HG03469 (cell line): ENCODE results near the gene CALM3.

Experiments used
- ATAC-seq: cut with Tn5 transposase; IDR thresholded peaks from one replicate; pipeline ENCODE4 v1.9.1; 2021; ENCODE audit warnings: mild to moderate bottlenecking, moderate library complexity, moderate number of reproducible peaks; ENCODE audit not compliant: unreplicated experiment

The CALM3 gene

DNA sequence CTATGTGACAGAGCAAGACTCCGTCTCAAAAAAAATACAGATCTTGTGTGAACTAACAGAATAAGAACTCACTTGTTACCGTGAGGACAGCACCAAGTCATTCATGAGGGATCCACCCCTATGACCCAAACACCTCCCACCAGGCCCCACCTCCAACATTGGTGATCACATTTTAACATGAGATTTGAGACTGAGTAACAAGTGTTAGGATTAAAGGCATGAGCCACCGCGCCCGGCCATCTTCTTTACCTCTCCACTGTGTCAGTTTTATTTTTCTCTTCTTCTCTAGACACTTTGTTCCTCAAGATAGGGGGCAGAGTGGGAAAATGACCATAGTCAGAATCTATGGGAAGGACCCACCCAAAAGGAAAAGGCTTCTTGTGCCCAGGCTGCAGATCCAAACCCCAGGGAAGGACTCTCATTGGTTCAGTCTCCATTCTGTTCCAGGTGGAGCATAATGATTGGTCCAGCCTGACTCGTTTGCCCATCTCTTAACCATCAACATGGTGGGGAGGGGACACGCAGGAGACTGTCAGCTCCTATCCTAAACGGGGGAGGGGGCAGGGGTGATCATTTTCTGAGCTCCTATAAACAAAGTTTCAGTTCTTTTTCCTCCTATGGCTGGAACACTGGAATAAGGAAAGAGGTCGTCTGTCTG lies 1.3 kb upstream of the CALM3 start:
- no peak for ATAC-seq

DNA sequence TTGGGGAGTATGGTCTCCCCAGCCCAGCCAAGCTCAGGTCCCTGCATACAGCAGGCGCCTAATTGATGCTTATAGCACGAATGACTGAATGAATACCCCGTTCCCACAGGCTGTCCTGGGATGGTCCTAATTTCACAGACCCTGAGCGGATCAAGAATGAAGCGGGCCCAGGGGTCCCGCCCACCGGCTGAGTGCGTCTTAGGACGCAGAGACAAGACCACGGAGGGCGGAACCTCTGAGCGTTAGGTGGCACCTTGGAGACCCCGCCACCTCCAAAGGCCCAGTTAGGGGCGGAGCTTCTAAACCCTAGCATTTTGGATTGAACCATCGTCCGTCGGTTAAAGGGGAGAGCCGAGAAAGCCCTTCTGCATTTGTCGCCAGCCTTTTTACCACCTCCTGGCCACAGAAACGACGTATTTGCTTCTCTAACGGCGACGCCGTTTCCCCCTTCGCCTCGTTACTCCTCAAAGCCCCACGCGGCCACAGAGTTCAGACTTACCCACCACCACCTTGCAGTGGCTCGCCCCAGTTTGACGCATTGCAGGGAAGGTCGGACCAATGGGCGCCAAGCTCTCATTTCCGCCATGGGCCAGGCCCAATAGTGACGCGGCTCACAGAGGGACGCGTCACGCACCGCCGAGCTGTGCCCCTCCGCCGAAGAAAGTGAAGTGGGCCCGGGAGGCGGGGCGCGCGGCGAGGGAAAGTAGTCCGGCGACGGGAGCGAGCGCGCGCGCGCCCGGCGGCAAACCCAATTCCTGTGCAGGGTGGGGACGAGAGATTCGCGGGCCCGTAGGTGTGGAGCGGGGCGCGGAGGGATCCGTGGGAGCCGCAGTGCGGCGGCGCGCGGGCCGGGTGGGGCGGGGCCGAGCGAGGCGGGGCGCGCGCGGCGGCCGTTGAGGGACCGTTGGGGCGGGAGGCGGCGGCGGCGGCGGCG lies 479 bp upstream of the CALM3 start:
- peak; percentile 59 for ATAC-seq

DNA sequence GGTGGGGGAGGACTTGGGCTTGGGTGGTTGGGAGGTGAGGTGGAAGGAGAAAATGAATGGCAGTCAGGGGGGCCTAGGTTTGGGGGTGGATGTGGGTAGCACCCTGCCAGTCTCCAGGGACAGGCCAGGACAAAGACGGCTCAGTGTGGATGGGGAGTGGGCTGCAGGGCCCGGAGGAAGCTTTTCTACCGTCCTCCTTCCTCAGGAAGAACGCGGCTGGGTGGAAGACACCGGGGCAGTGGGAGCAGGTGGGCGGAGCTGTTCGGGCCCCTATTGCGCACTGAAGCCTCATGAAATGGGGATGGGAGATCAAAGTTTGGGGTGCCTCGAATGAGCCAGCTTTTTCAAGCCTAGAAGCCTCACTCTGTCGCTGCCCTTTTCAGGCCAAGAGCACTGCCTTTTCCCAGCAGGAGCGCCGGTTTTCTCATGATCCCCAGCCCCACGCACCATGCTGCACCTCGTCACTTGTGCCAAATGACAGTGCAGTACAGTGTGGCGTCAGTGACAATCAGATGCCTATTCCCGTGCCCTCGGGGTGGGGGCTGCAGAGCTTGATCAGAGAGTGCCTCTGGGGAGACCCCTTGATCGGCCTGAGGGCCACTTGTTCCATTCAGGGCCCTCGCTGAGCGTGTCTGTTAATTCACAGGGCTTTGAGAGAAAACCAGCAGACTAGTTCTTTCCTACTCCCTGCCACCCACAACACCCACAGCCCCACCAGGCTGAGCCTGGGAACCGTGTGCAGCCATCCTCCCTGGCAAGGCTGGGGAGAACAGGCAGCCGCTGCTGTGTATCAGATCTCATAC lies 1.5 kb downstream of the CALM3 start:
- no peak for ATAC-seq

DNA sequence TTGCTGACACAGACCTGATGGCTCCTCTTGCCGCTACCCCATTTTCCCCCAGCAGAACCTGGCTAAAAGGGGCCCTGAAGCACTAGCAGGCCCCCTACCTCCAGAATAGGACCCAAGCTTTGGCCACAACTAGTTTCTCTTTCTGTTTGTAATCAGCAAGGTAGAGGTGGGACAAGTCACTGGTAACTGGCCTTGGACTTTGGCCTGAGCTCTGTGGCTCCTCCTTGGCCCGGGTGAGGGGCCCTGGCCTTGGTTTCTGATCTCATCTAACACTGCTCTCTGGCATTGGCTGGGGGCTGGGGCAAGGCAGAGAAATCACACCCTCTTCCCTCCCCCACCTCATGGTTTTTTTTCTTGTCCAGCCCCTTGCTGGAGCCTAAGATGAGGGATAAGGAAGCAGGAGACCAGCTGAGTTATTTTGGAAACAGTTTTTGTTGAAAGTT lies 2.1 kb downstream of the CALM3 start:
- no peak for ATAC-seq

DNA sequence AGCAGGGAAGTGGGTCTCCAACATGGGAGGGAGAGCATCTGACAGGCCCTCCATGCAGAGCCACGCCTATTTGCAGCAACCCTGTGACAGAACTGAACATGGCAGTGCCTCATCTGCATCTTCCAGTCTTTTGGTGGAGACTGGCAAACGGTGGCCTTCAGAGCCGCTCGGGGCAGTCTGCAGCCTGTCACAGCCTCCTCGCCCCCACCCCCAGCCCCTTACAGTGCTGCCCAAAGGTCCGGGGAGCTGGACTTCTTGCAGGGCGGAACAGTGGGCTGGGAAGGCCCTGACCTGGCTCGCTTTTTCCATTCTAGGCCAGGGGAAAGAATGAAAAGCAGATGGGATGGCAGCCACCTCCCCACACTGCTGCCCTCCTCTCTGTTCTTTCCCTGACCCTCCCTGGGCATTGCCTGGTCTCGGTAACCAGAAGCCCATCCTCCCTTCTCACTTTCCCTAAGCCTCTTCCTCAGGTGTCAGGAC lies 2.7 kb downstream of the CALM3 start:
- ATAC-seq: no peak

DNA sequence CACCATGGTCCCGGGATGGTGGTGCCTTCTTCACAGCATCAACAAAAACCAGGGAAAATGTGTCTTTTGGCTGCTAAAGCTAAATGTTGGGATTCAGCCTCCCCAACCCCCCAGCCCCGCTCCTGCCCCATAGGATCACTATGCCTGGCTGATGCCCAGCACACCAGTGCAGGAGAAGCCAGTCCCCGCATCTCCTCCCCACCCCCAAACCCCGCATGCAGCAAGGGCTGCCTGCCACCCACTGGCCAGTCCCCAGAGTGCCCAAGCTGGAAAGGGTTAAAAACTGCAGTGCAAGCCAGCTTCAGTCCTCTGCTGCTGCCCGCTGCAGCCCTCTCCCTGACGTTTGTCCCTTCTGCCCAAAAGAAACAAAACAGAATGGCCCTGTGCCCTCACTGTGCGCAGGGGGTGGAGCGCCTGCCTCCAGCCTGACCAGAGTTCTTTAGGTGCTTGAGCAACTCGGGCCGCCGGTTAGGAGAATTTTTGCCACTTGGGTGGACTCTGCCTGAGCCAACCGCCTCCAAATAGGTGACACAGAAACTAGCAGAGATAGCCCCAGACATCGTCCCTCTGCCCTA lies 3.7 kb downstream of the CALM3 start:
- no peak for ATAC-seq

DNA sequence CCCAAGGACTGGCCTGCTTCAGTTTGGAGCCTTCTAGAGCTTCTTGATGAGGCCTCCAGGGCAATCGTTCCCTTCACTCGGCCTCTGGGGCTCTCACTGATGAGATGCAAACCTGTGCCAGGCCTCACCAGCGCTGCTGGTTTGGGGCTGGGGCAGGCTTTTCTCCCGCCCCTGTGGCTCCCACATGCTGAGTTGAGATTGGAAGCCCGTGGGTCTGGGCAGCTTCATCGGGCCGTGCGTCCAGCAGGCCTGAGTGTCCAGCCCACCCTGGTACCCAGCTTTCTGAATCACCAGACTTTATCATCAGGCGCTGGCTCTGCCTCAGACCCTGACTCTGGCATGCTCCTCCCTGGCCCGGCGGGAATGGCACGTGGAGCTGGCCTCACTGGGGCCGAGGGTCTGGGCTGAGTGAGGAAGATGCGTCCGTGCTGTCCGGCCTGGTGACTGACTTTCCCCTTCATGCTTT lies 4.3 kb downstream of the CALM3 start:
- ATAC-seq: no peak

DNA sequence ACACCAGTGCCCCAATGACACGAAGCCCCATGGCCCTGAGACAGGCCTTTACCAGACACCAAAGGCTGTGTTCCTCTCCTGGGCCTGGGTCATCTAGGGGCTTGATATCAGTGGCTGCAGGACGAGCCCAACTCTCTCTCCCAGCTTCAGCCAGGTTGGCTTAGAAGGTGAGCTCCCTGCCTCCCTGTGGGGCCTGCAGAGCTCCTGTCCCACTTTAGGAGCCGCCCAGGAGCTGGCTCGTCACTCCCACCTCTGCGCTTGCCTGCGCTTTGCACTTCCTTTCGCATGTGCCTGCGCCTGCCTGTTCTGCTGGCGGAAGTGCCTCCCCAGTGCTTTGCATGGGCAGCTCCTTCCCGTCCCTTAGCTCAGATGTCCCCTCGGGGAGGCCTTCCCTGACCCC lies 4.9 kb downstream of the CALM3 start:
- no peak for ATAC-seq

DNA sequence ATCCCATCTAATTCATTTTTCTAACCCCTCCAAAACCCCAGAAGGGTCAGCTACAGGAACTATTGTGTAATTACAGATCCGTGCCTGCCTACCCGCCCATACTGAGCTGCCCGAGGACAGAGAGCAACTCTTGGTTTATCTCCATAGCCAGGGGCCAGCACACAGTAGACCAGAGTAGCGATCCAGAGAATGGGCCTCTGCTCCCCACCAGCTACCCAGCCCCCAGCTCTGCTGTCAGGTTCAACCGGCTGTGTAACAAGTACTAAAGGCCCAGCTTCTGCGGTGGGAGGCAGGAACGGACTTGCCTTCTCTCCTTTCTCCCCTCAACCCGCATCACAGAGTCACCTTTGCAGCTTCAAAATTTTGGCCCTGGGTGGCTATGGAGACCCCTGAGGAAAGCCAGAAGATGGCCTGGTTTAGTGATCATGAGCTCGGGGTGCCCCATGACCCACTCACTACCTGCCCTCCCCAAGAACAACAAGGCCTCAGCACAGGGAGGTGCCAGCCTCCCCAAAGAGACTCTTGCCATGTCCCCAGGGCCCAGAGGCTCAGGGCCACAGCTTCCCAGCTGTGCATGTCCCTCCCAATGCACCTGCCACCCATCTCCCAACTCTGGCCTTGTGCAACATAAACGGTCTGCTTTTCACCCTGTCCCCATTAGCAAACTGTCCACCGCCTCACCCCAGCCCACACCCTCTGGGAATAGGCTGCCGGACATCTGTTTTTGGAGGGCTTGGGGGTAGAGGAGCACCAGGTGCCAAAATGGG lies 5.7 kb downstream of the CALM3 start:
- no peak for ATAC-seq

DNA sequence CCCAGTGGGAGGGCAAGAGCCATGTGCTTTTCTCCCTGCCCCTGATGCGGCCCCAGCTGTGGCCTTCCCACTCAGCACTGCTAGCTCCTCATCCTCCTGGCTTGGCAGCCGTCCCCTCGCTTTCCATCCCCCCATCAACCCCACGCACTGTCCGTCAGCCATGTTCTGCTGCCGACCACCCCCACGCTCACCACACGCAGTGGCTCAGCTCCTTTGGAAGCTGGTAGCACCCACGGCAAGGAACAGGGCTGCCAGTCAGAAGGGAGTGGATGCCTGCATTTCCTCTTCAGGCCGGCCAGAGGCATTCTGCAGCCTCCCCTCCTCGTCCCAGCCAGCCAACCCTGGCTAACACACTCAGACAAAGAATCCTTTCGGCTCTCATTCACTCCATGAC lies 6.3 kb downstream of the CALM3 start:
- no peak for ATAC-seq

DNA sequence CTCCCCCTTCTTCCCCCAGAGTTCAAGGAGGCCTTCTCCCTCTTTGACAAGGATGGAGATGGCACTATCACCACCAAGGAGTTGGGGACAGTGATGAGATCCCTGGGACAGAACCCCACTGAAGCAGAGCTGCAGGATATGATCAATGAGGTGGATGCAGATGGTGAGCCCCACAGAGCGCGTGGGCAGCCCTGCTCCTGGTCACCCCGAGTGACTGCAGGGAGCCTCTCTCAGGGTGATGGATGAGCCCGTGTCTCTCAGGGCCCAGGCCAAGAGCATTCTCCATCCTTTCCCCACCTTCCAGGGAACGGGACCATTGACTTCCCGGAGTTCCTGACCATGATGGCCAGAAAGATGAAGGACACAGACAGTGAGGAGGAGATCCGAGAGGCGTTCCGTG lies 7.0 kb downstream of the CALM3 start:
- ATAC-seq: no peak

DNA sequence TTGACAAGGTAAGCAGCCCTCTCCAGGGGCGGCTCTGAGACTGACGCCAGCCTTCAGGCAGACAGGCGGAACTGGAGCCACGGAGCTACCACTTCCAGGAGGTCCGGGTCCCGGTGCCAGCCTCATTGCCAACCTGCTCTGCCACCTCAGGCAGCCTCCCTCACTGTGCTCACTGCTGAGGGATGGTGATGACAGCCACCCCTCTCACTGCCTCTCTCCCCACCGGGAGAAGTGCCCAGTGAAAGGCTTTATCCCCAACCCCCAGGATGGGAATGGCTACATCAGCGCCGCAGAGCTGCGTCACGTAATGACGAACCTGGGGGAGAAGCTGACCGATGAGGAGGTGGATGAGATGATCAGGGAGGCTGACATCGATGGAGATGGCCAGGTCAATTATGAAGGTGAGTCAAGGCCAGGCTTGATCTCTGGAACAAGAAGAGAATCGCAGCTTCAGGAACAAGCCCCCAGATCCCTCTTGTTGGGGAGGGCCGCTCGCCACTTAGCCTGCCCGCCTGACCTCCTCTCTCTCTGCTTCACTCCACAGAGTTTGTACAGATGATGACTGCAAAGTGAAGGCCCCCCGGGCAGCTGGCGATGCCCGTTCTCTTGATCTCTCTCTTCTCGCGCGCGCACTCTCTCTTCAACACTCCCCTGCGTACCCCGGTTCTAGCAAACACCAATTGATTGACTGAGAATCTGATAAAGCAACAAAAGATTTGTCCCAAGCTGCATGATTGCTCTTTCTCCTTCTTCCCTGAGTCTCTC lies 7.6 kb downstream of the CALM3 start:
- no peak for ATAC-seq

DNA sequence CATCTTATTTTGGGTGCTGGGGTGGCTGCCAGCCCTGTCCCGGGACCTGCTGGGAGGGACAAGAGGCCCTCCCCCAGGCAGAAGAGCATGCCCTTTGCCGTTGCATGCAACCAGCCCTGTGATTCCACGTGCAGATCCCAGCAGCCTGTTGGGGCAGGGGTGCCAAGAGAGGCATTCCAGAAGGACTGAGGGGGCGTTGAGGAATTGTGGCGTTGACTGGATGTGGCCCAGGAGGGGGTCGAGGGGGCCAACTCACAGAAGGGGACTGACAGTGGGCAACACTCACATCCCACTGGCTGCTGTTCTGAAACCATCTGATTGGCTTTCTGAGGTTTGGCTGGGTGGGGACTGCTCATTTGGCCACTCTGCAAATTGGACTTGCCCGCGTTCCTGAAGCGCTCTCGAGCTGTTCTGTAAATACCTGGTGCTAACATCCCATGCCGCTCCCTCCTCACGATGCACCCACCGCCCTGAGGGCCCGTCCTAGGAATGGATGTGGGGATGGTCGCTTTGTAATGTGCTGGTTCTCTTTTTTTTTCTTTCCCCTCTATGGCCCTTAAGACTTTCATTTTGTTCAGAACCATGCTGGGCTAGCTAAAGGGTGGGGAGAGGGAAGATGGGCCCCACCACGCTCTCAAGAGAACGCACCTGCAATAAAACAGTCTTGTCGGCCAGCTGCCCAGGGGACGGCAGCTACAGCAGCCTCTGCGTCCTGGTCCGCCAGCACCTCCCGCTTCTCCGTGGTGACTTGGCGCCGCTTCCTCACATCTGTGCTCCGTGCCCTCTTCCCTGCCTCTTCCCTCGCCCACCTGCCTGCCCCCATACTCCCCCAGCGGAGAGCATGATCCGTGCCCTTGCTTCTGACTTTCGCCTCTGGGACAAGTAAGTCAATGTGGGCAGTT lies 8.6 kb downstream of the CALM3 start:
- ATAC-seq: no peak

DNA sequence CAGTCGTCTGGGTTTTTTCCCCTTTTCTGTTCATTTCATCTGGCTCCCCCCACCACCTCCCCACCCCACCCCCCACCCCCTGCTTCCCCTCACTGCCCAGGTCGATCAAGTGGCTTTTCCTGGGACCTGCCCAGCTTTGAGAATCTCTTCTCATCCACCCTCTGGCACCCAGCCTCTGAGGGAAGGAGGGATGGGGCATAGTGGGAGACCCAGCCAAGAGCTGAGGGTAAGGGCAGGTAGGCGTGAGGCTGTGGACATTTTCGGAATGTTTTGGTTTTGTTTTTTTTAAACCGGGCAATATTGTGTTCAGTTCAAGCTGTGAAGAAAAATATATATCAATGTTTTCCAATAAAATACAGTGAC lies 9.3 kb downstream of the CALM3 start:
- ATAC-seq: no peak

DNA sequence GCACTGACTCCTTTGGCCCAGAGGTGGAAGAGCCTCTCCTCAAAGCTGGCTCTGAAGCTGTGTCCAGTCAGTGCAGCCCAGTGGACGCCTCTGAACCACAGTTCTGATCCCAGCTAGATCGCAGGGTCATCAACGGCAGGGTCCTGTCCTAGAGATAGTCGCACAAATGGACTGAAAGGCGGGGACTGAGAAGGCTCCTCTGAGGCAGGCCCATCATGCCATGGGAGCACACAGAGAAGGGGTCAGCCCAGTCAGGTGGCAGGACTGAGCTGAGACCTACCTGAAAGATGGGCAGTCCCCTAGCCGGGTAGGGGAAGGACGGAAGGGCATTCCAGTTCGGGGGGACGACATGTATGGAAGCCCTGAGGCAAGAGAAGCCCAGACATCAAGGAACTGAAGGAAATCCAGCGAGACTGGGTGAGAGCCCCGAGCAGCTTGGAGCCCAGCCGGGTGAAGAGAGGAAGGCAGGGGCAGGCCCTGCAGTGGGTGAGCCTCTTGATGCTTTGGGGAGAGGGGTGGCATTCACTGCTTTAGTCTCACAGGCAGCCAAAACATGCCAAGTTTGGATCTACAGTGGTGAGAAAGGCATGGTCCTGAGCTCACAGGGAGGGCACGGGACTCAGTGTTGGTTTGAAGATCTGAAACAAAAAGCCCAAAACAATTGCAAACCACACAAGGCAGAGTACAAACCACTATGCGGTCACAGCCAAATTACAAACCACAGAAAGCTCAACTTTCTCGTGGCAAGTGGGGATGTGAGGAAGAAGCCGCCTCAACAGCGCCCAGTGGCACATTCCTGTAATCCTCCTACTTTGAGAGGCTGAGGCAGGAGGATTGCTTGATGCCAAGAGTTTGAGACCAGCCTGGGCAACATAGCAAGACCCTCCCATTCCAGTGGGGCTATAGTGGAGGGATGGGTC lies 10.0 kb downstream of the CALM3 start:
- no peak for ATAC-seq

DNA sequence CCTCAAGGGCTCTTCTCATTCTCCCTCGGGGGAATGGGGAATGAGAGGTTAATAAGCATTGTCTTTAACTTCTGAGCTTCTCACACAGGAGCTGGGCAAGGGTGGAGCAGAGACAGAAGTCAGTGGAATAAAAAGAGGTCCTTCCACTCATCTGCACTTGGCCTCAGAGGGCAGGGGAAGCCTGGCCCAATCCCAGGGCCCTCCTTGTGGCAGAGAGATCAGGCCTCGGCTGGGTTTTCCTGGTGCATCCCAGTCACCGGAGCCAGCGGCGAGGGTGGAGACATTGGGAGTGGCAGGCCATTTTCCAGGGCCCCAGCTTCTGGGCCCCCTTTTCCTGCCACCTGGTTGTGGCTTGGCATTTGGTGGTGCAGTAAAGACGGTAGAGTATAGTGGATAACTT lies 10.6 kb downstream of the CALM3 start:
- ATAC-seq: no peak

DNA sequence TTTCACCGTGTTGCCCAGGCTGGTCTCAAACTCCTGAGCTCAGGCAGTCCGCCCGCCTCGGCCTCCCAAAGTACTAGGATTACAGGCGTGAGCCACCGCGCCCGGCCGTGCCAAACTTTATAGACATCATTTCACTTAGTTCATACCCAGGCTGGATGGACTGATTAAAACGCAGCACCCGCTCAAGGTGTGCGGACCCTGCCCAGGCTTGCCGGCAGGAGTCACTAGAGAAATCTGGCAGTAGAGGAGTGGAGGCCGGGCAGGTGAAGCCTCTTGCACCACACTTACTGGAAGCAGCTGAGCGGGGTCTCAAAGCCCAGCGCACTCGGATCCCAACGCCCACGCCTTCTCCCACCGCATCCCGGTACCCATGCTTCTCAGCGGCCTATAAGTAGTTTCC lies 12.4 kb downstream of the CALM3 start:
- ATAC-seq: no peak
